HepG2 (cell line): ENCODE measurements around the gene KRTAP12-1. TPM values are rescaled to one million over a fixed set of nuclear protein-coding genes. Genes with fewer than 3 reads are reported as not detected.

Experiments
- ATAC-seq: fragments of 200-7000 bp; cut with Tn5 transposase; 3 replicates; pipeline ENCODE4 v1.9.1; 2020; ENCODE audit warnings: mild to moderate bottlenecking, moderate library complexity
- BruUV-seq: library from RNA; stranded (reverse); fragments of 400-500 nt; replicated peaks from 2 replicates; lab custom pipeline; 2021; lab: Mats Ljungman, UMichigan
- CTCF ChIA-PET: fragments of 300-600 bp; formaldehyde crosslinking; extraction: SDS; loops from one replicate; lab custom pipeline; 2021; ENCODE audit warnings: low total read pairs, inconsistent platforms, low intra/inter-chr PET ratio; lab: Yijun Ruan, JAX
- POLR2A ChIA-PET: fragments of 350-600 bp; sonication (Branson Sonifier 250); formaldehyde crosslinking; loops from one replicate; lab custom pipeline; 2020; ENCODE audit warnings: antibody characterized with exemption, inconsistent platforms; lab: Yijun Ruan, JAX
- DNase-seq: peaks from one replicate; pipeline ENCODE4 v3.0.0-alpha.2; 2015; ENCODE audit warnings: low spot score
- FAIRE-seq: peaks from 3 replicates; lab custom pipeline; 2011; peaks lifted over from hg19 to GRCh38; lab: Jason Lieb, UNC
- H2AFZ ChIP-seq: one replicate; pipeline ENCODE4 v1.6.1; 2011; ENCODE audit warnings: low read length, inconsistent platforms
- H3K27ac ChIP-seq: fragments of 300-600 bp; 3 replicates; pipeline ENCODE4 v1.8.0; 2011; ENCODE audit warnings: mixed run types, mild to moderate bottlenecking, mixed read lengths, low read length, inconsistent platforms; ENCODE audit not compliant: insufficient read depth; ENCODE audit errors: extremely low read length
- H3K27me3 ChIP-seq, 2 experiments: fragments of 200-600 bp in 1 of 2; 2 replicates in 1 of 2; 3 replicates in 1 of 2; pipeline versions ENCODE4 v1.6.0 to v1.8.0; 2011; ENCODE audit warnings: low read length in 2 of 2, mild to moderate bottlenecking in 2 of 2, moderate library complexity in 2 of 2, inconsistent platforms in 1 of 2; ENCODE audit not compliant: insufficient read depth in 2 of 2, control insufficient read depth in 1 of 2
- H3K36me3 ChIP-seq, 2 experiments: fragments of 200-600 bp in 1 of 2; replicated peaks in 1 of 2; 2 replicates in 1 of 2; 3 replicates in 1 of 2; pipeline versions ENCODE4 v1.5.1 to v1.8.0; 2011; ENCODE audit warnings: low read length in 2 of 2, inconsistent platforms in 1 of 2; ENCODE audit not compliant: insufficient read depth in 2 of 2, control insufficient read depth in 1 of 2
- H3K4me1 ChIP-seq: 2 replicates; pipeline ENCODE4 v1.5.1; 2012; ENCODE audit warnings: low read length, inconsistent platforms; ENCODE audit not compliant: insufficient read depth
- H3K4me2 ChIP-seq: 2 replicates; pipeline ENCODE4 v1.6.0; 2011; ENCODE audit warnings: low read depth, low read length, inconsistent platforms
- H3K4me3 ChIP-seq, 3 experiments: fragments of 200-600 bp in 1 of 3; sonication (generic), shearing (Covaris generic) in 1 of 3; replicated peaks in 1 of 3; 2 replicates each; pipeline ENCODE4 v1.5.1; 2011 to 2016; ENCODE audit warnings: low read length in 3 of 3, inconsistent platforms in 2 of 3, low read depth in 2 of 3, mild to moderate bottlenecking in 2 of 3, control low read depth in 1 of 3, mixed read lengths in 1 of 3; ENCODE audit not compliant: insufficient read depth in 1 of 3
- H3K79me2 ChIP-seq: one replicate; pipeline ENCODE4 v1.6.1; 2011; ENCODE audit warnings: low read length, inconsistent platforms; ENCODE audit not compliant: insufficient read depth
- H3K9ac ChIP-seq: 2 replicates; pipeline ENCODE4 v1.6.0; 2011; ENCODE audit warnings: mild to moderate bottlenecking, low read depth, low read length, inconsistent platforms; ENCODE audit not compliant: insufficient read depth
- H3K9me3 ChIP-seq: 2 replicates; pipeline ENCODE4 v1.5.1; 2012; ENCODE audit warnings: mild to moderate bottlenecking, low read length
- H4K20me1 ChIP-seq: 2 replicates; pipeline ENCODE4 v1.6.0; 2011; ENCODE audit warnings: inconsistent platforms, mild to moderate bottlenecking, low read length, moderate library complexity; ENCODE audit not compliant: insufficient read depth
- CHD4 ChIP-seq: fragments of 200-600 bp; sonication (generic); IDR thresholded peaks from 2 replicates; pipeline ENCODE4 v1.7.0; 2017; ENCODE audit warnings: mild to moderate bottlenecking, low read length, borderline replicate concordance
- EED ChIP-seq: sonication (generic); formaldehyde crosslinking; IDR thresholded peaks from 2 replicates; pipeline ENCODE4 v1.5.0; 2020; ENCODE audit warnings: mild to moderate bottlenecking, missing genetic modification reagents
- HNRNPLL ChIP-seq: fragments of 200-400 bp; formaldehyde crosslinking; IDR thresholded peaks from 2 replicates; pipeline ENCODE4 v1.6.1; 2017; ENCODE audit warnings: mild to moderate bottlenecking, low read depth, low read length; ENCODE audit not compliant: poor library complexity, severe bottlenecking
- HOXA7 ChIP-seq: sonication (generic); formaldehyde crosslinking; IDR thresholded peaks from 2 replicates; pipeline ENCODE4 v1.8.1; 2022; ENCODE audit warnings: mild to moderate bottlenecking, missing genetic modification reagents, moderate library complexity
- KDM2A ChIP-seq: sonication (generic); formaldehyde crosslinking; IDR thresholded peaks from 2 replicates; pipeline ENCODE4 v1.4.0; 2020; ENCODE audit warnings: low read depth, missing genetic modification reagents, borderline replicate concordance
- NFIB ChIP-seq: sonication (generic); formaldehyde crosslinking; IDR thresholded peaks from 2 replicates; pipeline ENCODE4 v1.9.0; 2021; ENCODE audit warnings: missing genetic modification reagents, mild to moderate bottlenecking, borderline replicate concordance
- PHF5A ChIP-seq: IDR thresholded peaks from one replicate; pipeline ENCODE4 v1.6.1; 2018; ENCODE audit warnings: low read depth, missing genetic modification reagents; ENCODE audit not compliant: unreplicated experiment
- ZNF558 ChIP-seq: sonication (generic); formaldehyde crosslinking; IDR thresholded peaks from 2 replicates; pipeline ENCODE4 v1.9.0; 2022; ENCODE audit warnings: mild to moderate bottlenecking, missing genetic modification reagents, borderline replicate concordance
- ZNF598 ChIP-seq: sonication (generic); formaldehyde crosslinking; IDR thresholded peaks from 2 replicates; pipeline ENCODE4 v1.5.1; 2020; ENCODE audit warnings: mild to moderate bottlenecking, missing genetic modification reagents, borderline replicate concordance
- ZNF816 ChIP-seq: sonication (generic); formaldehyde crosslinking; IDR thresholded peaks from 2 replicates; pipeline ENCODE4 v1.8.0; 2022; ENCODE audit warnings: missing genetic modification reagents, mild to moderate bottlenecking, borderline replicate concordance
- WGBS: methylation state at CpG from one replicate; pipeline ENCODE4 v1.1.6; 2017; ENCODE audit warnings: low lambda C conversion rate; 5-methylcytosine and 5-hydroxymethylcytosine counted together
- in situ Hi-C: cut with HindIII; loops from 2 replicates; pipeline ENCODE4 v1.10.0; 2017; ENCODE audit warnings: low pct_unique_long_range_greater_than_20kb; ENCODE audit not compliant: extremely low pct_ligation_motif_present
- intact Hi-C: fragments of 100-400 bp; cut with micrococcal nuclease; formaldehyde crosslinking; loops from one replicate; pipeline ENCODE4 v1.10.0; 2022; ENCODE audit not compliant: unreplicated experiment
- polyA plus RNA-seq, 8 experiments: library from polyadenylated mRNA; depleted of rRNA in 3 of 8; stranded (reverse) in 7 of 8; unstranded in 1 of 8; fragments of >200 nt; fragmentation: Illumina TruSeq in 4 of 8; extraction: Trizol in 4 of 8; gene quantifications; 2 replicates each; pipeline versions ENCODE4 v1.2.1 to v1.2.3, GENCODE V29; 2011 to 2016; ENCODE audit warnings: low read depth in 4 of 8, missing spikeins in 1 of 8, mixed read lengths in 1 of 8; ENCODE audit not compliant: insufficient read depth in 1 of 8
- total RNA-seq, 5 experiments: library from RNA; depleted of rRNA; stranded (reverse); fragments of >200 nt; fragmentation: Illumina TruSeq; extraction: Trizol; gene quantifications; 2 replicates each; pipeline ENCODE4 v1.2.3, GENCODE V29; 2016; ENCODE audit warnings: low read depth in 1 of 5
- TF ChIP-seq, protein P1 (sequence below): sonication (generic); formaldehyde crosslinking; IDR thresholded peaks from 2 replicates; pipeline ENCODE4 v1.8.1; 2022; ENCODE audit warnings: mild to moderate bottlenecking, missing genetic modification reagents
- TF ChIP-seq, protein P2 (sequence below): sonication (generic); formaldehyde crosslinking; IDR thresholded peaks from 2 replicates; pipeline ENCODE4 v1.4.0; 2020; ENCODE audit warnings: missing genetic modification reagents
- TF ChIP-seq, protein P3 (sequence below): sonication (generic); formaldehyde crosslinking; IDR thresholded peaks from 2 replicates; pipeline ENCODE4 v1.5.0; 2020; ENCODE audit warnings: mild to moderate bottlenecking, missing genetic modification reagents, borderline replicate concordance
- TF ChIP-seq, protein P4 (sequence below): sonication (generic); formaldehyde crosslinking; IDR thresholded peaks from 2 replicates; pipeline ENCODE4 v1.5.0; 2020; ENCODE audit warnings: mild to moderate bottlenecking, low read depth, missing genetic modification reagents, borderline replicate concordance

KRTAP12-1 gene
- total and polyA plus RNA-seq, 2 of the 13 experiments (the other 11 are each of a cell fraction or from before 2014, with no cell fraction given): not detected

DNA sequence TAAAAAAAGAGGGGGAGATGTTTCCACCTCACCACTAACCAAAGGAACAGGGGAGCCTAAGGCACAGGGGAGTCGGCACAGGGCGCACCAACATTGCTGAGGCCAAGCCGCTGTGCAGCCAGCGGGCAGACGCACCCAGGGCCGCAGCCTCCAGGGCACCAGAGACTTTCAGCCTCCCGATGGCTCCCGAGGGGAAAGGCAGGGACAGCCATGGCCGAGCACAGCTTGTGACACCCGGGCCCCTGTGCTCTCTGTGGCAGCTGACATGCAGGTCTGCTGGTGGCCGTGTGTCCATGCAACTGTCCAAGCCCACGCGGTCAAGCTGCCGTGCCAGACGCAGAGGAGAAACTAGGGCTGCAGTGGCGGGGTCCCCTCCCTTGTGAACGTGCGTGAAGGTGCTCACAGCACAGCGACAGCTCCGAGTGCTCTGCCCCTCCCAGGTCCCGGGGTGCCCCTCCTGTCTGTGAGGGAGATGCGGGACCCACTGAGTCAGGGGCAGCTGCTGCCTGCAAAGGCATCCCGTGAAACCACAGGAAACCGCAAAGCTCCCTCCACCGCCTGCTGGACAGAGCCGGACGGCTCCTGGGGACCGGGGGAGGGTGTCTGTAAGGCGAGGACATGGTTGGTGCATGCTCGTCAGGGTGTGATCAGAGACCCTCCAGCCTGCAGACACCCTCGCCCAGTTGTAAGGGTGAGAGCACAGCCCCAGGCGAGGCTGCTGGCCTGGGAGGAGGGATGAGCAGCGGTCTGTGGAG is 33.2 kb downstream of the KRTAP12-1 start:
- 77% methylated on average over 6 of the region's 33 CpGs for WGBS
- BruUV-seq: no TSS peak
- CTCF ChIA-PET: no interaction called here
- intact Hi-C loops: no loop called here
- Histone ChIP-seq H2AFZ (no peak overlapping the region), H3K4me1 (no peaks in the 10 kb centered on the region), H3K9me3 (peaks cover 18% of the 10 kb centered on the region), H4K20me1 (no peaks in the 10 kb centered on the region), H3K79me2 (no peaks in the 10 kb centered on the region), H3K36me3 (no peaks in the 10 kb centered on the region), H3K9ac (no peak overlapping the region), H3K27ac (no peak overlapping the region), H3K4me2 (no peak overlapping the region), H3K27me3 (peaks cover 4 to 34% of the 10 kb centered on the region in 2 experiments; a peak in 4 of 5 replicates), H3K4me3 (no peak overlapping the region)
- FAIRE-seq: no peak
- POLR2A ChIA-PET: no interaction called here
- DNase-seq: no peak
- in situ Hi-C loops: no loop called here
- ATAC-seq: no peak; the same call in 2 of the 3 replicates
- TF ChIP-seq HNRNPLL: no peak
- TF ChIP-seq PHF5A (CRISPR knock-in tag): no peak
- no peak for TF ChIP-seq KDM2A (CRISPR knock-in tag)
- TF ChIP-seq CHD4: no peak
- TF ChIP-seq, protein P1, sequence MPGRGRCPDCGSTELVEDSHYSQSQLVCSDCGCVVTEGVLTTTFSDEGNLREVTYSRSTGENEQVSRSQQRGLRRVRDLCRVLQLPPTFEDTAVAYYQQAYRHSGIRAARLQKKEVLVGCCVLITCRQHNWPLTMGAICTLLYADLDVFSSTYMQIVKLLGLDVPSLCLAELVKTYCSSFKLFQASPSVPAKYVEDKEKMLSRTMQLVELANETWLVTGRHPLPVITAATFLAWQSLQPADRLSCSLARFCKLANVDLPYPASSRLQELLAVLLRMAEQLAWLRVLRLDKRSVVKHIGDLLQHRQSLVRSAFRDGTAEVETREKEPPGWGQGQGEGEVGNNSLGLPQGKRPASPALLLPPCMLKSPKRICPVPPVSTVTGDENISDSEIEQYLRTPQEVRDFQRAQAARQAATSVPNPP (CRISPR knock-in tag): no peak
- TF ChIP-seq, protein P2, sequence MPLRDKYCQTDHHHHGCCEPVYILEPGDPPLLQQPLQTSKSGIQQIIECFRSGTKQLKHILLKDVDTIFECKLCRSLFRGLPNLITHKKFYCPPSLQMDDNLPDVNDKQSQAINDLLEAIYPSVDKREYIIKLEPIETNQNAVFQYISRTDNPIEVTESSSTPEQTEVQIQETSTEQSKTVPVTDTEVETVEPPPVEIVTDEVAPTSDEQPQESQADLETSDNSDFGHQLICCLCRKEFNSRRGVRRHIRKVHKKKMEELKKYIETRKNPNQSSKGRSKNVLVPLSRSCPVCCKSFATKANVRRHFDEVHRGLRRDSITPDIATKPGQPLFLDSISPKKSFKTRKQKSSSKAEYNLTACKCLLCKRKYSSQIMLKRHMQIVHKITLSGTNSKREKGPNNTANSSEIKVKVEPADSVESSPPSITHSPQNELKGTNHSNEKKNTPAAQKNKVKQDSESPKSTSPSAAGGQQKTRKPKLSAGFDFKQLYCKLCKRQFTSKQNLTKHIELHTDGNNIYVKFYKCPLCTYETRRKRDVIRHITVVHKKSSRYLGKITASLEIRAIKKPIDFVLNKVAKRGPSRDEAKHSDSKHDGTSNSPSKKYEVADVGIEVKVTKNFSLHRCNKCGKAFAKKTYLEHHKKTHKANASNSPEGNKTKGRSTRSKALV (CRISPR knock-in tag): no peak
- TF ChIP-seq ZNF598 (CRISPR knock-in tag): no peak
- TF ChIP-seq ZNF816: no peak
- no peak for TF ChIP-seq HOXA7 (CRISPR knock-in tag)
- no peak for TF ChIP-seq NFIB (CRISPR knock-in tag)
- TF ChIP-seq, protein P3, sequence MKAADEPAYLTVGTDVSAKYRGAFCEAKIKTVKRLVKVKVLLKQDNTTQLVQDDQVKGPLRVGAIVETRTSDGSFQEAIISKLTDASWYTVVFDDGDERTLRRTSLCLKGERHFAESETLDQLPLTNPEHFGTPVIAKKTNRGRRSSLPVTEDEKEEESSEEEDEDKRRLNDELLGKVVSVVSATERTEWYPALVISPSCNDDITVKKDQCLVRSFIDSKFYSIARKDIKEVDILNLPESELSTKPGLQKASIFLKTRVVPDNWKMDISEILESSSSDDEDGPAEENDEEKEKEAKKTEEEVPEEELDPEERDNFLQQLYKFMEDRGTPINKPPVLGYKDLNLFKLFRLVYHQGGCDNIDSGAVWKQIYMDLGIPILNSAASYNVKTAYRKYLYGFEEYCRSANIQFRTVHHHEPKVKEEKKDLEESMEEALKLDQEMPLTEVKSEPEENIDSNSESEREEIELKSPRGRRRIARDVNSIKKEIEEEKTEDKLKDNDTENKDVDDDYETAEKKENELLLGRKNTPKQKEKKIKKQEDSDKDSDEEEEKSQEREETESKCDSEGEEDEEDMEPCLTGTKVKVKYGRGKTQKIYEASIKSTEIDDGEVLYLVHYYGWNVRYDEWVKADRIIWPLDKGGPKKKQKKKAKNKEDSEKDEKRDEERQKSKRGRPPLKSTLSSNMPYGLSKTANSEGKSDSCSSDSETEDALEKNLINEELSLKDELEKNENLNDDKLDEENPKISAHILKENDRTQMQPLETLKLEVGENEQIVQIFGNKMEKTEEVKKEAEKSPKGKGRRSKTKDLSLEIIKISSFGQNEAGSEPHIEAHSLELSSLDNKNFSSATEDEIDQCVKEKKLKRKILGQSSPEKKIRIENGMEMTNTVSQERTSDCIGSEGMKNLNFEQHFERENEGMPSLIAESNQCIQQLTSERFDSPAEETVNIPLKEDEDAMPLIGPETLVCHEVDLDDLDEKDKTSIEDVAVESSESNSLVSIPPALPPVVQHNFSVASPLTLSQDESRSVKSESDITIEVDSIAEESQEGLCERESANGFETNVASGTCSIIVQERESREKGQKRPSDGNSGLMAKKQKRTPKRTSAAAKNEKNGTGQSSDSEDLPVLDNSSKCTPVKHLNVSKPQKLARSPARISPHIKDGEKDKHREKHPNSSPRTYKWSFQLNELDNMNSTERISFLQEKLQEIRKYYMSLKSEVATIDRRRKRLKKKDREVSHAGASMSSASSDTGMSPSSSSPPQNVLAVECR: no peak
- no peak for TF ChIP-seq EED (CRISPR knock-in tag)
- TF ChIP-seq ZNF558 (CRISPR knock-in tag): no peak
- TF ChIP-seq, protein P4, sequence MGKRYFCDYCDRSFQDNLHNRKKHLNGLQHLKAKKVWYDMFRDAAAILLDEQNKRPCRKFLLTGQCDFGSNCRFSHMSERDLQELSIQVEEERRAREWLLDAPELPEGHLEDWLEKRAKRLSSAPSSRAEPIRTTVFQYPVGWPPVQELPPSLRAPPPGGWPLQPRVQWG: no peak
